Activated CD4-positive, CD25-positive, alpha-beta regulatory T cell treated with anti-CD3 and anti-CD28 coated beads, Interleukin-2, amount 50 U/mL, for 72 hours (primary cell): ENCODE results near the gene SRGN.

ENCODE experiments used
- DNase-seq: peaks from one replicate; pipeline ENCODE4 v3.0.0; 2021

Gene SRGN

DNA sequence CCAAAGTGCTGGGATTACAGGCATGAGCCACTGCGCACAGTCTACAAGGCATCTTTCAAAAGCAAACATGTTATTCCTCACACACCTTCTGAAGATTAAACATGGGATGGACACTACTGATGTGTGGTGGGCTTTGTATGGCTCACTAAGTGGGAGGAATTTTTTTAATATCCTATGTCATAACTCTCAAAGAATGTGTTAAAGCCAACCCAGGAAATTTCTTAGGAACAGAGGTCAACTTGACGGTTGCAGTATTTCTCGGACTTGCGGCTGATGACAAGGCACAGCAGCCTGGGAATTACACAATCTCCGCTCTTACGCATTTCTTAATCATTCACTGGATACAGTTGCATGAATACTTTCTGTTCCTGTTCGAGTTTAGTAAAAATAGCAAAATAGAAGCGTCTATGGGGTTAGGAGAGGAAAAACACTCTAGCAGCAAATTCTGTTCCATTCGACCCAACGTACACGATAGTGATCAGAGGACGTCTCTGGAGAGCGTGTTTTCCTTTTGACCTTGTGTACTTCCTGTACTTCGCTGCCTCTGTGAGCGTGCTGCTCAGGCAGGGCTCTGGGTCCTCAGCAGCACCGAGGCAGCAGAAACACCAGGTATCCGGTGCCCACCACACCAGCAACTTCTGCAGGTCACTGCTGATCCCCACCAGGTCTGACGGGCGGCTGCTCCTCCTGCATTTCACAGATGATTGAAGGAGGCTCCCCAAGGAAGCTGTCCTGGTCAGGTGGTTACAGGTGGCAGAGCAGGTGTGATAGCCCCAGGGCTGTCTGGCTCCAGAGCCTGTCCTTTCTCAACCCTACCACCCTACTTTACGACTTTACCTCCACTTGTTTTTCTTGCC, 26.4 kb upstream of the SRGN start:
- peak; percentile 44 for DNase-seq

DNA sequence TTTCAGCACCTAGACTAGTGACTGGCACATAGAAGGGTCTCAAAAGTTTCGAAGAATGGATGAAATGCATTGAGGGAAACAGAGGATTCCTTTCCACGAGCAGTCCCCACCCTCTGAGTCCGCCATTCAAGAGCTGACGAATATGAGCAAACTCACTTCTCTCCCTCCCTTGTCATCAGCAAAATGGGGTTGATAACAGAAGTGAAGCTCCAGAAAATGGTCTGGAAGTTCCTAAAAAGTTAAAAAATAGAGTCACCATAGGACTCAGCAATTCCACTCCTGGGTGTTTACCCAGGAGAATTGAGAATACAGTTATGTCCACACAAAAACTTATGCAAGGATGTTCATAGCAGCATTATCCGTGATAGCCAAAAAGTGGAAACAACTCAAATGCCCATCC, 25.0 kb upstream of the SRGN start:
- no peak for DNase-seq

DNA sequence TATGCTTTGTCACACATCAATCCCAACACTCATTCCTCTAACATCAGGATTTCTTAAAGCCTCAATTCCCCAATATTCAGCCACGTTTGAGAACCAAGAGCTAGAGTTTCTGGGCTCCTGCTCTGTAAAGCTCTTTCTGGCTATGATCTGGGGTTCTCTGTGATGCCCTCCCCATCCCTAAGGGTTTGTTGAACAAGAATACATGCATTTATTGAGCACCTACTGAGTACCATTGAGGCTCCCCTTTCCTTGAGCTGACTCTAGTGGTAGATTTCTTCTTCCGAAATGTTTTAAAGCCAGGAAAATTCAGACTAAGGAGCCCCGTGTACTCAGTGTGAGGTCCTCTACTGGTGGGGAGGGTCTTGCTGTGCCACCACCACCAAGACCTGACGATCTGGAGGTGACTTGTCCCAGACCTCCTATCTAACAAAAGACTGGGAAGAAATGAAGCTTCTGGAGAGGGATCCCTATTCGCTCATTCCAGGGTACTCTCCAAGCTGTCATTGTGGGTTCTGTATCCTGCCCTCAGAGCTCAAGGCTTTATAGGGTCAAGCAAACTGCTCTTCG, 23.1 kb upstream of the SRGN start:
- DNase-seq = no peak

DNA sequence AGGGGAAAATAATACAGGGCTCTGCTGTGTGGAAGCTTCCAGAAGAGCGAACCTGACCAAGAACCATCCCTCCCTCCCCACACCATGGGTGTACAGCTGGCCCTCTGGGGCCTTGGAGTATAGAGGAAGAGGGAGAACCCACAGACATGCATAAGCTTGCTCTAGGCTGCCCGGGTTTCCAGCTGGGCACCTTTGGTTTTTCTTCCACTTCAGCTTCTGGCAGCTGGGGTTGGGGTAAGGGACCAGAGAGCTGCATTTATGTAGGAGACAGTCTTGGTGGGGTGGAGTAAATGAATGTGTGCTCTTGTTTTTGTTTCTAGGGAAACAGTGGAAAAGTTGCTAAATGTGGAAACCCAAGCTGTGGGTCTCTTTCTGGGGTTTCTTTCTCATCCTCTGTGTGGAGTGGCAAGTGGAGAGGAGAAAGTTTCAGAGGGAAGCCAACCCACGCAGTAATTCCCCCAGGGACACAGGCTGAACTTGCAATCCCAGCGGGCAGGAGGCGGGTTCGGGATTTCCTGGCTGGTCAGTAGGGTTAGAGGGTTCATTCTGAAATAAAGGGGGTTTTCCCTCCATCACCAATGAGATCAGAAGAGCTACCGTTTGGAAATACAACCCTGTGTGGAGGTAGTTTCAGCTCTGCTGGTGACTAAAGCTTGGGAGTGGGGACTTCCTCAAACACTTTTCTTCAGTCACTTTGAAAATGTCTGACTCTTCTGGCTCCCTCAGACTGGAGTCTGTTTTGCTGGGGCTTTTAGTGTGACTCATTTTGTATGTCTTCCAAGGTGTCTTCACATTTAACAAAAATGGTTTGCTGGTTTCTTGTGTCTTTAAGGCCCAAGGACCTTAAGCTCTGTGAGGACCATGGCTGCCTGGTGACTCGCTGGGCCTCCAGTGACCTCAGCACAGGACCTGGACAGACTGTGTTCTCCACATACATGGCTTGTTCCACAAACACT, 22.2 kb upstream of the SRGN start:
- DNase-seq = no peak

DNA sequence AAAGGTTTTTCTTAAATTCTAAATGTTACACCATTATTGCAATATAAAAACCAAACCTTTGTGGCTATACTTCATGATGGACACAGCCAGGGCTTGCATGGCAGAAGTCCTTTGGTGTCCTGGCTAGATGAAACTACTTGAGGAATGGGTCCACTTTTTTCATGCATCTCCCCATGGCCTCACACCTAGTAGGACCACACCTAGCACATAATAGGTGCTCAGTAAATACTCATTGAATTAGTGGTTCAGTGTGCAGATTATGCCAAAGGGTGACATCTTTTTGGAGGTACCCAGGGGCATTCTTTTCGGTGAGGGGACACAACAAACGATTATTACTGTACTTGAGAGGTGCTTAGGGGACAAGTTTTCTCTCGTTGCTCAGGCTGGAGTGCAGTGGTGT, 20.7 kb upstream of the SRGN start:
- DNase-seq = no peak

DNA sequence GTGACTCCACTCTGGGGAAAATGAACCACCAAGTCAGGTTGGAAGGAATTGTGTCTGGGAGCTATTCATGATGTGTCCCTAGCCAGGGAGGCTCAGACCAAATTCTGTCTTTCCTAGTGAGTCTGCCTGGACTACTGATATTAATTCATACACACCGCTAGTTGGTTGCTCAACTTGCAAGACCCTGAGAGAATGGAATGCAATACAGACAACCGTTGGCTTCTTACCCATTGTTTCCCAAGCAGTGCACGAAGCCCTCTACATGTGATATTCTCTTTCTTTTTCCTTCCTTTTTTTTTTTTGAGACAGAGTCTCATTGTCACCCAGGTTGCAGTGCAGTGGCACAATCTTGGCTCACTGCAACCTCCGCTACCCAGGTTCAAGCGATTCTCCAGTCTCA, 19.4 kb upstream of the SRGN start:
- no peak for DNase-seq

DNA sequence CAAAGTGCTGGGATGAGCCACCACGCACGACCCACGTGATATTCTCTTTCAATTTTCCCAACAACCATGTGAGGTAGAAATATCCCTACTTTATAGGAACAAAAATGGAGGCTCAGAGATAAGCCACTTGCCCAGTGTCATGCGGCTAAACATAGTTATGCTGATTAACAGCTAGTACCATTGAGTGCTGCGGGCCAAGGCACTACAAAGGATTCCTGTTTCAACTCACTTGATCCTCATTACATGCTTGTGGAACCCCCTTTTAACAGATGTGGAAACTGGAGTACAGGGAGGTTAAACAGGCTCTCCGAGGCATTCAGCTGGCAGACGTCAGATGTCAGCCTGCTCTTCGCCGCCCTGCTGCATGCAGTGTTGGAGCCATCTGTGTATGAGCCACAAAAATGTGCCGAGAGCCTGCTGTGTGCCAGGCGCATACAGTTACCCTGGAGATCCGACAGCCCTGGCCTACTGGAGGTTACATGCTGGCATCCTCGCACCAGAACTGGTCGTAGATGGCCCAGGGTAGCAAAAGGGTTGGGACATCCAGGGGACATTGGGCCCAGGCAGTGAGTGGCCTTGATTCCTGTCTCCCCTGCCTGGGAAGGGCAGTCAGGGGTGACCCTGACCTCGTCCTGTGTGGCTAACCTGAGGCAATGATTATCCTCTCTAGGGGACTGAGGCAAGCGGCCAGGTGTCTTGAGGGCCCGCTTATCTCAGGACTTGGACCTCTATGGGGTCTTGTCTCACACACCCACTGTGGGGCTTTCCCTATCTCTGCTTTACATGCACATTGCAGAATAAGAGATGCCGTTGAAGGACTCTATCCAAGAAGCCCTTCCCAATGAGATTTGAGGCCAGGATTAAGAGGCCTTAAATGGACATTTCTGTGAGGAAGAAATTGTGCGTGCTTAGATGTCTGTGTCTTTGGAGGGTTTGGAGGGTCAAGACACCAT, 18.5 kb upstream of the SRGN start:
- DNase-seq = no peak

DNA sequence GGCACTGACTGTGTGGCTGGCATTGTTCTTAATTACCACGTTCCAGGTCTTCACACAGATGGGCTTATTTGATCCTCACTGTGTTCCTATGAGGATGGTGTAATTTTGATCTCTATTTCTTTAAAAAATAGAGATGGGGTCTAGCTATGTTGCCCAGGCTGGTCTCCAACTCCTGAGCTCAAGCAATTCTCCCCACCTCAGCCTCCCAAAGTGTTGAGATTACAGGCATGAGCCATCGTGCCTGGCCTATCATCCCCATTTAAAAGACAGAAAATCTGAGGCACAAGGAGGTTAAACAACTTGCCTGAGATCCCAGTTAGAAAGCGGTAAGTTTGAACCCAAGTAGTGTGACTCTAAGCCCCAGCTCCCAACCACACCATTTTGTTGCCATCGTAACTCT, 17.0 kb upstream of the SRGN start:
- DNase-seq = no peak

DNA sequence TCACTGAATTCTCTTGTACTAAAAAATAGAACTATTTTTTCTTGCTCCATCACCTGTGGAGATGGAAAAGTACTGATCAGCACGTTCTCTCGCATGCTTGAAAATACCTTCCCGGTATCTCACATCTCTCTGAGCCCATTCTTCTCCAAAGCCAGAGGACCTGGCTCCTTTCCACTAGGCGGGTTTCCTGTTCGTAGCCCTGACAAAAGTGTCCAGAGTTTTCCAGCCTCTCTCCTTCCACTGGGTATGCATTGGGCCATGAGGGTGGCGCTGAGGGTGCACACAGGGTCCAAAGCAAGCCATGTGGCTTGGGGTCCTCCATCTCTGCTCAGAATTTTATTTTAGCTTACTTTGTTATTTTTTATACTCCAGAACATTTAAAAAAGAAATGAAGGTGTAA, 16.3 kb upstream of the SRGN start:
- DNase-seq = no peak

DNA sequence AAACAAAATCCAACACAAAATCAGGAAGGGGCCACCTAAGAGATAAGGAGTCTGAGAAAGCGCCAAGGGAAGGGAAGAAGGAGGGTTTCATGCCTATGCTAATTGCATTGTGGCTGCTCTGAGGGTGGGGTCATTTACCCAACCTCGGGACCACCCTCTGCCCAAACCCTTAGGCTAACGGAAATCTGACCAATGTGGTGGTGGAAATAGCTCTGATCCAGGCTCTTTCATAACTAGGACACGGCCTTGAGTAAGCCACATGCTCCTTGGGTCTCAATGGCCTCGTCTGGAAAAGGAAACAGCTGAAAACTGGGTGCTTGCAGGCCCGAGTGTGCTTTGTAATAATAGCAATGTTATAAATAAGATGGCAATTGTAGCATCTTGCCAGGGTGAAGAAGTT, 14.9 kb upstream of the SRGN start:
- DNase-seq = no peak

DNA sequence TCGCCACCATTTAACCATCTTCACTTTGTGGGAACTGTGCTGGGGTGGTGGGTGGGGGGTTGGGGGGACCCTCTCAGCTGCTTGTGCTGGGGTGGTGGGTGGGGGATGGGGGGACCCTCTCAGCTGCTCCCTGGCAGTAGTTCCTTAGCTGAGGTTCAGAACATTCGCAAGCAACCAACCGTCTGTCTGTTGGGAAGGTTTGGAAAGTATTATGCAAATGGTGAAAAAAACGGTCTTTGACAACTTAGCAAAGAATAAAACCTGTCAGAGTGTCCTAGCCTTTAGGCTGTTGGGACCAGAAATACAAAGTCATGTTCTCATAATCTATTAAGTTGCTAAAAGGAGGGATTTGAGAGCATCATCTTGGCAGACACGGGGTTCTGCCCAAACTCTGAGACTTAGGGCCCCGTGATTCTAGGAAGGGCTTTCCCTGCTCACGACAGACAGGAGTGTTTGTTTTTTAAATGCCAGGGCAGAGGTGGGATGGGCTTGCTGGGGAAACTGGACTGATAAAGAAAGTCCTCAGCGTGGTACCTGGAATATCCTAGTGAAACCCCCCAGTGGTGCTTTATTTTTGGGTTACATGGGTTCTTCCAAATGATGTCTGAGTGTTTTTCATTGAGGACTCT, 14.1 kb upstream of the SRGN start:
- DNase-seq = no peak

DNA sequence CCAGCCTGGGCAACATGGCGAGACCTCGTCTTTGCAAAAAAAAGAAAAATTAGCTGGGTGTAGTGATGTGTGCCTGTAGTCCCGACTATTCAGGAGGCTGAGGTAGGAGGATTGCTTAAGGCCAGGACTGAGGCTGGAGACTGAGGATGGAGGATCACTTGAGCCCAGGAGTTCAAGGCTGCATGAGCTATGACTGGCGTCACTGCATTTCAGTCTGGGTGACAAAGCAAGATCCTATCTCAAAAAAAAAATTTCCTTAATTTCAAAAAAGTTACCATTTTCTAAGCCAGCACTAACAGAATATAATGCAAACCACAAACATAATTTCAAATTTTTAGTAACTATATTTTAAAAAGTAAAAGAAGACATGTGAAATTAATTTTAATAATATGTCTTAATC, 13.4 kb upstream of the SRGN start:
- no peak for DNase-seq

DNA sequence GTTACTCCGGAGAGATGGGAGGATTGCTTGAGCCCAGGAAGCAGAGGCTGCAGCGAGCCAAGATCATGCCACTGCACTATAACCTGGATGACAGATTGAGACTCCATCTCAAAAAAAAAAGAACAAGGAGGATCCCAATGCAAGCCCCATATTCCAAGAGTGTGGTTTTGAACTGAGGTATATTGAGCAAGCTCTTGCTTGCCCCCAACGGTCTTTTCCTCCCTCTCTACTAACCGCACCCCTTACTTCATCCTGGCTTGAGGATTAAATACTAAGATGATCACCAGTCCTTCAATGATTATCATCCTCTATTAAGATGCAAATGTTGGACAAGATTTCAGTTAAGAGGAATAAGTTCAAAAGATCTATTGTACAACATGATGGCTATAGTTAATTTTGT, 12.5 kb upstream of the SRGN start:
- DNase-seq = no peak

DNA sequence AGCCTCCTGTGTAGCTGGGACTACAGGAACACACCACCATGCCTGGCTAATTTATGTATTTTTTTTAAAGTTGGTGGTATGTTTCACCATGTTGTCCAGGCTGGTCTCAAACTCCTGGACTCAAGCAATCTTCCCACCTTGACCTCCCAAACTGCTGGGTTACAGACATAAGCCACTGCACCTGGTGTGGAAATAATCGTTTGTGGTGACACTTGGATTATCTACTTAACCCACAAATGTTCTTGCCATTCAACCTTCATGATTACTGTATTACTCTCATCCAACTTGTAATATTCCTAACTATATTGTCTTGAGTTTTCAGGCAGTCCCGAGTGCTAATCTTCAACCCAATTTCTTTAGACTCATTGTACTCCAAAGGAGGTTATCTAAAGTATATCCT, 9.6 kb upstream of the SRGN start:
- DNase-seq = no peak

DNA sequence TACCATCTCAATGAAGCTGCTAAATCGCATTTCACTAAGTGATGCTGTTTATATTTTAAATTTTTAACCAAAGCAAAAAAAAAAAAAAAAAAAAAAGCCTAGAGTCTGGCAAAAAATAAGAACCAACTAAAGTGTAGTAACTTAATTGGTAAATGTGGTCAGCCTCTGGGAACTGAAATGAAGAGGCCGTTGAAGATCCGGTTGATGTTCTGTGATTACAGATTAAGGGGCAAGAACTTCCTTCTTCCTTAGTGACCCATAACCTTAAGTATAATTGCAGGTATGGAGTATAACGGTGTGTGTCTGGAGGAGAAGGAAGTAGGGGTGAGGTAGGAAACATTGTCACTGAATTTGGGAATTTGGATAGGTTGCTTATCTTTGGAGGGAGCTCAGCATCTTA, 7.7 kb upstream of the SRGN start:
- DNase-seq = no peak

DNA sequence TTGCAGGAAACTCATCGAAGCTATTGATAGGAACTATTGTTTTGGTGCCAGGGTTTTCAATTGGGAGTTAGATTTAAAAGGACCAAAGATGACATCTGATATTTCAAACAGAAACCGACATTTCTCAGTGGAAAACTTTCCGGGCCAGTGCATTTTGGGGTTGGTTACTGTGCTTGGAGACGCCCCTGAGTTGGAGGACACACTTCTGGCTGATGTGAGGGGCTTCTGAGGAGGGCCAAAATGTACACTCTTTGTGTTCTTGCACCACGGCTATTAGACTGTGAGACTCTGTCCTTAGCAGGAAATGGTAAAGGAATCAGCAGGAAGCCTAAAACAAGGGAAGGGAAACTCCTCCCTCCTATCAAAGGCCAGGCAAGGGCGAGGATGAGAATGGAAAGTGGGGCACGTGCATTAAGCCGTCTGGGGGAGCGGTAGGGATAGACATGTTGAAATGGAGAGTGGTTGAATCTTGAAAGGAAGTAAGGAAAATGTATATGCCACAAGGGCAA, 1.8 kb upstream of the SRGN start:
- DNase-seq = no peak

DNA sequence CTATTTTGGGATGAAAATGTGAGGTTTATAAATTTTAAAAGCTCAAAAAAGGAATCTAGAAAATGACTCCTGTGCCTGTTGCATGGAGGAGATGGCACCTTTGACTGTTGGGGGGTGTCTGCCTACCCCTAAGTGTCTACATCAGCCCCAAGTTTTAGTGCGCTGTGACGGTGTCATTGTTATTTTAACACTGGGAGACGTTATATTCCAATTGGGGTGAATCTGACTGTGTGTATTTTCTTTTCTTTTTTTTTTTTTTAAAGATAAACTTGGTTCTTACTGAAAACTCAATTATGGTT, 517 bp downstream of the SRGN start:
- DNase-seq = no peak

DNA sequence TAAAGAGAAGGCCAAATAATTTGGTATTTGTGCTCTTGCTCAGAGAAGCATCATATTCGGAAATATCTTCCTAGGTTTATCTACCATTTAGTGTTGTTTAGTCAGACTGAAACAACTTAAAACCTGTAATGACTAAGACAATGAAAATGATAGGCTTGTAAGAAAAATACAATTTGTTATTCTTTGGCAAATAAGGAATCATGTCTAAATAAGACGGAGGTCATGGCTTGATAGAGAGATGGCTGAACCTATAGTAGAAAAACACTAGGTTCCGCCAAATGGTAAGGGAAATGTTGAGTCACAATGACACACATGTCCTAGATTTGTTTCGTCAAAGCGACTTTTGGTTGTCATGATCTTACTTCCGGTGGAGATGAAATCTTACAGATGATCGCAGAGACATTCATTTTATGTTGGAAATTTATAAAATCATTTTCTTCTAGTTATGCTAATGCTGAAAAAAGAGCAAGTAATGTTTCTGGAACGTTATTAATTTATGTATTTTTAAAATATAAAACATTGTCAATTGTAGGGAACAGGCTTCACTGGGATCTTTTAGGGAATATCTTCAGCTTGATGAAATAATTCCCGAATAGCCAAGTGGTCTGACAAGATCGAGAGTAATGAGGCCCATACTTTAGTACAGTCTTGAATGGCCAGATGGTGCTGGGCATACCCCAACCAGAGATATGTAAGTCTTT, 1.0 kb downstream of the SRGN start:
- DNase-seq = no peak

DNA sequence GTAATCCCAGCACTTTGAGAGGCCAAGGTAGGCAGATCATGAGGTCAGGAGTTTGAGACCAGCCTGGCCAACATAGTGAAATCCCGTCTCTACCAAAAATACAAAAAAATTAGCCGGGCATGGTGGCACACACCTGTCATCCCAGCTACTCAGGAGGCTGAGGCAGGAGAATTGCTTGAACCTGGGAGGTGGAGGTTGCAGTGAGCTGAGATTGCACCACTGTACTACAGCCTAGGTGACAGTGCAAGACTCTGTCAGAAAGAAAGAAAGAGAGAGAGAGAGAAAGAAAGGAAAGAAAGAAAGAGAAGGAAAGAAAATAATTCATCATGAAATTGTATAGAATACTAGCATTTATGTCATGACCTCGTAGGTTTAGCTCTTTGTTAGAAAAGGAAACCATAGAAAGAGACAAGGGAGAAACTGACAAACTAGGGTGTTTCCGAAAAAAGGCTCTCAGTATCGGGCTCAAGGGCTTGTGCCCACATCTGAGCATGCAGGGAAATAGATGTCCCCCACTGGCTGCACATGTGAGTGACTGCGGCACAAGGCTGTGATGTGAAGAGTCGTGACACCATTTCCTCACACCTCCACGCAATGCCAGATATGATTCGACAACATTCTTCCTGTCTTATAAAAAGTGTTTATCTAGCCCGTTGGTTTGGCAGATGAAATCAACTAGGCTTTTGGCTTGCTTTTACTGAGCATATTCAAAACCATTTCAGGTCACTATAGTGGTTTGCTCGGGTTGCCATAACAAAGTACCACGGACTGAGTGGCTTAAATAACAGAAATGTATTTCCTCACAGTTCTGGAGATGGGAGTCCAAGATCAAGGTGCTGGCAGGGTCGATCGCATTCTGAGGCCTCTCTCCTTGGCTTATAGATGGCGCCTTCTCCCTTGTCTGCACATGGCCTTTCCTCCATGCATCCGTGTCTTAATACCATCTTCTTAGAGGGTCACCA, 2.0 kb downstream of the SRGN start:
- DNase-seq = peak; percentile 67

DNA sequence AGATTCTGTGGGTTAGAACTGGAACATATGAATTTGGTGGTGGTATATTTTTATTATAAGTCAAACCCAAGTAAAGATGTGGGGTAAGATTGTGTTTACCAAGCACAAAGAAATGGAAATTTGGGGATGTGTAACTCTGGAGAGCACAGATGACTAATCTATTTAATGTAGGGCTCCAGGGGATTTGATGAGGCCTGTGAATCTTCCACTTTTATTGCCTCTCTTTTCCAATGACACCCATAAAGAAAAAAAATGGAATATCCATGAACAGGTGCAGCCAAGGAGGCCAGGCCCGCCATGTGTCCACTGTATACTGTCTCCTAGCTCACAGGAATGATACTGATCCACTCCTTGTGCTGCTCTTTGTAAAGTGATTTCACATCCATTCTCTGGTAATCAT, 2.8 kb downstream of the SRGN start:
- no peak for DNase-seq
